Medulla oblongata (tissue), 1 donor: Measurements from ENCODE around the gene TMEM52B.

Source experiments
- DNase-seq: peaks from one replicate; pipeline ENCODE4 v3.0.0-alpha.2; 2015; ENCODE audit errors: extremely low spot score

TMEM52B gene

DNA sequence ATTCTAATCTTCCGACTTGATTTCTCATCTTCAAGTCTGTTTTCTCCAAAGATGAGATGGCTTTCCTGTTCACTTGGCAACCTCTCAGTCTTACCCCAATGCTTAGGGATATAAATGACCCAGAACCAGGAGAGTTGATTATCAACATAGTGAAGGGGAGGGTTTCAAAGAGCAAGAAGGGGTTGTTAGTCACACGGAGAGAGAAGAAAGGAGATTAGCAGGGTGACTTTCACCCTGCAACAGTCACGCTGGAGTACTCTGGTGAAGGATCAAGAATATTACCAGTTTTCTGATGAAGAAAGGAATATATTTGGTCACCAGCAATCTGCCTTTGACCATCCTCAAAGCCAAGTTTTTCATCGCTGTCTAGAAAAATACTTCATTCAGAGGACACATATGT is at the start of gene TMEM52B:
TSS of gene TMEM52B (plus strand) at position 212 of the 400 bp plus-strand sequence. CDS start 543 bp downstream, outside the sequence.
- no peak for DNase-seq

- DNase-seq, result peak; percentile 72
Measured at GRCh38 chr12:10130042-10130441, 48.8 kb upstream of the TMEM52B start, which contains the start of gene CLEC7A. Gene CLEC7A (minus strand): TSS chr12:10130199. CDS start chr12:10130082, 117 bp downstream.

GRCh38 chr12:10131111-10131690 is 47.6 kb upstream of the TMEM52B start:
- DNase-seq, result peak; percentile 37

DNA sequence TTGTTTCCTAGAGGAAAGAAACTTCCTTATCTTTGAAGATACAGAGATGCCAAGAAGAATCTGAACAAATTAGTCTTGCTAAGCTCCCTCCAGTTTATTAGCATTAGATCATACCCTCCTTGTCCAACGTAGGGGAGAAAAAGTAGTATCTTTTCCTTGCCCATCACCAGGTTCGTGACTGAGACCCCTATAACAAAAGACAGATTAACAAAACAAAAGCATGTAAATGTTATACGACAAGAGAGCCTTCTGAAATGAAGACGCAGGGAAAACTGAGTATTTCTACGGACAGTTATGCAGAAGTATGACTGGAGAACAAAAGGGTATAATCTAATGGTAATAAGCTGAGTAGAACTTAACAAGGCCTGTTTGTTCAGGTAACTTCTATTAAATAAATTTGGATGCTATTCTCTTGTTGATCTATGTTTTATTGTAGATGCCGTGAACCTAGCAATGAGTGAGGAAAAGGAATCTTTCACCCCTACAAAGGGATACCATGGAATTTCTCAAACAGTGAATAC is 45.9 kb upstream of the TMEM52B start:
- DNase-seq, result no peak

DNA sequence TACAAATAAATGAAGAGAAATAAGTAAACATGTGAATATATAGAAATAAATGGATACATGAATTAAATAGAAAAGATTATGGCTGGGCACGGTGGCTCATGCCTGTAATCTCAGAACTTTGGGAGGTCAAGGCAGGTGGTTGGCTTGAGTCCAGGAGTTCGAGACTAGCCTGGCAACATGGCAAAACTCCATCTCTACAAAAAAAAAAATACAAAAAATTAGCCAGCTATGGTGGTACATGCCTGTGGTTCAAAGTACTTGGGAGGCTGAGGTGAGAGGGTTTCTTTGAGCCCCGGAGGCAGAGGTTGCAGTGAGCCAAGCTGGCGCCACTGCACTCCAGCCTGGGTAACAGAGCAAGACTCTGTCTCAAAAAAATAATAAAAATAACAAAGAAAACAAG is 43.7 kb upstream of the TMEM52B start:
- no peak for DNase-seq

DNA sequence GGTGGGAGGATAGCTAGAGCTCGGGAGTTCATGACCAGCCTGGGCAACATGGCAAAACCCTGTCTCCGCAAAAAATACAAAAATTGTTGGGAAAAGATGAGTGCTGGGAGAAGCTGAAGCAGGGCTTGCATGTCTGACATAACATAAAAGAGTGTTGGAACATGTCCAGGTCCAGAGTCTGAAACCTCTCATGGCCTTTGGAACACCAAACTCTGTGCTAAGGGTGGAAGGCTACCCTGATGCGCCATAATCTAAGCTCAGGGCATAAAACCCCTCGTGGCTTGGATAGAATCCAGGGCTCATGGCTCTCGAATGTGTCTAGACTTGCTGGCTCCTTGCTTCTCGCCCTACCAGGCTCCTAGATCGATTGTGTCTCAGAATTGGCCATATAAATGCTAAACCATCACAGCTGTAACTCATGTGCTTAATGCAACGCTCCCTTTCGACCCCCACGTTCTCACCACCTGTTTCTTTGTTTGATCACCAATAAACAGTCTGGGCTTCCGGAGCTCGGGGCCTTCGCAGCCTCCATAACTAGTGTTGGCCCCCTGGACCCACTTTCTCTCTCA is 42.1 kb upstream of the TMEM52B start:
- DNase-seq, result no peak

DNA sequence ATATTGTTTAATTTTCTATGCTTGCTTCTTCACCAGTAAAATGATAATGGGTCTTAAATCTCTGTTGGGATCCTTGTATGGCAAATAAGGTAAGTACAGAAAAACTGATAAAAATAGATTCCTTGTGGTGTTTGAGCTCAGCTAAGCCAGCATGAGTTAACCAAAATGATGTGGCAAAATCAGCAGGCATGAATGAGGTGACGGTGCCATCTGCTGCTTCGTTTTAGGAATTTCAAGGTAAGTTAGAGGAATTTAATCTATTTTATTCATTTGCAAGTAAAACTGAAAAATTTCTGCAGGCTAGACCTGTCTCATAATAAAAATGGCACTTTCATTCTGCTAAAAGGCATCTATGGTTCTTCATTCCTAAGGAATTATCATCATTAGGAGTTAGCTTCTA is 38.8 kb upstream of the TMEM52B start:
- DNase-seq, result peak; percentile 81

GRCh38 chr12:10142976-10143589 is 35.7 kb upstream of the TMEM52B start:
- no peak for DNase-seq

- no peak for DNase-seq
Measured at GRCh38 chr12:10147714-10148403, 31.0 kb upstream of the TMEM52B start.

- DNase-seq, result no peak
Measured at GRCh38 chr12:10151621-10152020, 27.2 kb upstream of the TMEM52B start.

GRCh38 chr12:10153271-10154144 is 25.3 kb upstream of the TMEM52B start:
- DNase-seq, result peak; percentile 89

DNA sequence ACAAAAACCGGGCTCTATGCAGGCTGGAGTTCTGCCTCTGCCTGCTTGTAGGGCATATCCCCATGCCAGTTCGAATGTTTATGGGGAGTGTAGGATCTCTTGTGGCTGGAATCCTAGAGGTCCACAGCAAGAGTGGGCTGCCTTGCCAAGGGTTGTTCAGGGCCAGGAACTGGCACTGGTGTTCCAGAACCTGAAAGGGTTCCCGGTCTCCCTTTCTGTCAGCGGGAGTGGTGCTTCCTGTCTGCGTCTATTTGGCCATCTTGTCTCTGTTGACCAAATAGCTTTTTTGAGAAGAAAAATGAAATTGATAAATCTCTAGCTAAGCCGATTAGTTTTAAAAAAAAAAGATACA is 24.7 kb upstream of the TMEM52B start:
- DNase-seq, result no peak

DNA sequence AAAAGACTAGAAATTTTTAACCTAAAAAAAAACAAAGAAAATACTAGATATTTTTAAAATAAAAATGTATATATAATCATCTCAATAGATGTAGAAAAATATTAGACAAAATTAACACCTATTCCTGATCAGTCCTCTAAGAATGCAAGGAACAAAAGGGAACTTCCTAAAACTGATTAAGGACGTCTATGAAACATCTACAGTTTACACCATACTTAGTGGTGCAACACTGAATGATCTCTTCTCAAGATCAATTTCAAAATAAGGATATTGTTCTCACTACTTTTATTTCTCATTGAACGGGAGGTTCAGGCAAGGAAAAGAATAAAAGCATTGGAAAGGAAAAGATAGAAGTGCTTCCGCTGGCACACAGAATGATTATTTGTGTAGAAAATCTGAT is 22.9 kb upstream of the TMEM52B start:
- DNase-seq, result no peak

DNA sequence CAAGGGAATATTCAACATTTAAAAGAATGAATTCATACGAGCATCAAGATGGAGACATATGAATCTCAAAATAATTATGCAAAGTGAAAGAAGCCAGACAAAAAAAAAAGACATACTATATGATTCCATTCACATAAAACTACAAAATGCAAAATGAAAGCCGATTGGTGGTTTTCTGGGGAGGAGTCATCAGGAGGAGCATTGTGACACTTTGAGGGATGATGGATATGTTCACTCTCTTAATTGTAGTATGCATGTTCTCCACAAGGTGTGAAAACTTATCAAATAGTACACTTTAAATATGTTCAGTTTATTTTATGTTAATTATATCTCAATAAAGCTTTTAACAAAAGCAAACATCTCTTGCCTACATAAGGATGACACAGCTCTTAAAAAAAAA is 20.4 kb upstream of the TMEM52B start:
- DNase-seq, result no peak

DNA sequence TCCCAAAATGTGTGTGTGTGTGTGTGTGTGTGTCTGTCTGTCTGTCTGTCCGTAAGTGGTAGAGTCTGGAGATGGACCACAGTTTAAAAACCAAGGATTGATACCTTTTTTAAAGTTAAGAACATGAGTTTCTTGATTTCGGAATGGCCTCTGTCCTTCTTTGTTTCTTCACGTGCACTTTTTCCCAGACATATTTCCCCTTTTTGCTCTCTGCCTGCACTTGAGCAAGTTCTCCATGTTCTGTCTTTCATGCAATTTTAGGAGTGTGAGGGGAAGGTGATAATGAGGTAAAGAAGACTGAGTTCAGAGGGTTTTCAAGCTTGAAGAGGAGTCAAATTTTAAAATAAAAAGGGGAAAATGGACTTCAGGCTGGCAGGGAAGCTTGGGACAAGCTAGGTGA is 19.6 kb upstream of the TMEM52B start:
- no peak for DNase-seq

DNA sequence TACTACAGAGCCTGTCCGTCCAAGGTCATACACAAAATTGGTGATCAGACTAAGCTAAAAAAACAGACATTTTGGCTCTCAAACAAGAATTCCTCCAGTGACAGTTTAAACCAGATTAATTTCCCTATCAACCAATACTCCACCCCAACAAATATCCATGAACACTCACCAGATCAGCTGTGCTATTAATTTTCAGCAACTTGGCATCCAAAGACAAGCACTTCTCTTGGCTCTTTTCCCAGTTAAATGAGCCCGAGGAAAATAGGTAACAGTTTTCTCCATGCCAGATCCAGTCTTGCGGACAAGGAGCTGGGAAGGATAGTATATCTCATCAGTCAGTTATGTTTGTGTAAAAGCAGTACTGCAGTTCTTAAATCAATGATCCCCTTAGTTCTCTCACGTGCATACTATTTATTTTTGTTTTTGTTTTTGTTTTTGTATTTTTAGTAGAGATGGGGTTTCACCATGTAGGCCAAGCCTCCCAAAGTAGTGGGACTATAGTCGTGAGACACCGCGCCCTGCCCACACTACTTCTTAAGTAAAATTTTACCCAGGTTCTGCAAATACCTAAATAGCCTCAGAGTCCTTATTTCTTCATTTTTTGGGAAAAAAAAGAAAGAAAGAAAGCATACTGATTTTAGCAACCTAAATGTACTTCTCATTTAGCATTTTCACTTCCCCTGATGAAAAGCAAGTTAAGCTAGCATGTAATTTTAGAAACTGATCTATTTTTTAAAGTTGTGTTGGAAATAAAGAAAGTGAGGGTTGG is 18.0 kb upstream of the TMEM52B start:
- peak; percentile 64 for DNase-seq

- DNase-seq, result no peak
Measured at GRCh38 chr12:10163084-10163483, 15.7 kb upstream of the TMEM52B start.

DNA sequence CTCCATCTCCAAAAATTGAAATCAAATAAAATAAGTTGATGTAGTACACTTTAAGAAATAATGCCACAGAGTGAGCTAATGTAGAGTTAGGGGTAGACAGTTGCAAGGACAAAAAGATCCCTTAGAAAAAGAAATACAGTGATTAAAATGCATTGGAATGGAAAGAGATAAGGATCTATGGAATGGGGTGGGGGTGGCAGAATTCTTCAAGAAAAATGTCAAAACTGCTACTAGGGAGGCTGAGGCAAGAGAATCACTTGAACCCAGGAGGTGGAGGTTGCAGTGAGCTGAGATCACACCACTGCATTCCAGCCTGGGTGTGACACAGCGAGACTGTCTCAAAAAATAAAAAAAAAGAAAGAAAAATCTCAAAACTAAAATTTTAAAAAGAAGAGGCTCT is 13.4 kb upstream of the TMEM52B start:
- no peak for DNase-seq

GRCh38 chr12:10167599-10167998 is 11.2 kb upstream of the TMEM52B start:
- peak; percentile 83 for DNase-seq

- no peak for DNase-seq
Measured at GRCh38 chr12:10169104-10169503, 9.7 kb upstream of the TMEM52B start.

GRCh38 chr12:10170216-10170615 is 8.6 kb upstream of the TMEM52B start:
- no peak for DNase-seq
